GM19468 (cell line): ENCODE results near the gene HIPK3.
"Not testable (repeated sequence)": the region's sequence is repeated elsewhere in the genome, so short reads cannot be mapped to it uniquely, and the experiment has no call there.

Experiments
- ATAC-seq: cut with Tn5 transposase; IDR thresholded peaks from one replicate; pipeline ENCODE4 v1.9.1; 2021; ENCODE audit warnings: mild to moderate bottlenecking, moderate library complexity, moderate number of reproducible peaks; ENCODE audit not compliant: unreplicated experiment; ENCODE audit errors: extremely low read depth

The HIPK3 gene

DNA sequence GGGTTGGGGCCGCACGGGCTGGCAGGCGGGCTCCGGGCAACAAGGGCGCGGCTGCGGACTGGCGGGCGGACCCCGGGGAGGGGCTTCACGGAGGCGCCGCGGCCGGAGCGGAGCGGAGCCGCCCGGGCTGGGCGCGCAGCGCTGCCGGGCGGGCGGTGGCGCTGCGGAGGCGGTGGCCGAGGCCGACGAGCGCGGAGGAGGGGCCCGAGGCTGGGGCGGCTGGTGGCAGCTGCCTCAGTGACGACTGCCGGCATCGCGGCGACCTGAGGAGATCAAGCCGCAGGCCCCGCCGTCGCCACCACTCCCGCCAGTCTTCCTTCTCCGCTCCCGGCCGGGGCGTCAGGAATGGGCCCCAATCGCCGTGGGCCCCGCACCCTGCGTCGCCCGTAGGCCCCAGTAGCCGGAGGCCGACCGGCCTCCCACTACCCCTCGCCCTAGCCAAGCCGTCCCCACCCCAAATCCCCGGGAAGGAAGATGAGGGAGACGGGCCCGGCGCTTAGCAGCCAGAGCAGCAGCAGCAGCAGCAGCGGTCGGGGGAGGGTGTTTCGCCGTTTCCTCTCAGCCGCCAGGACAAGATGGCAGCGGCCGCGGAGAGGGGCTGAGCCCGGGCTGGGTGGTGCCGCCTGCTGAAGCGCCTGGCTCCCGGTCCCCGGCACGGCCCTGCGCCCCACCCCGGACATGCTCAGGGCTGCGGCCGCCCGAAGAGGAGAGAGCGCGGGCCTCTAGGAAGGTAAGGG is at the start of gene HIPK3:
Gene HIPK3 (plus strand): TSS at position 222 of the 737 bp plus-strand sequence.
- peak; percentile 79 for ATAC-seq

DNA sequence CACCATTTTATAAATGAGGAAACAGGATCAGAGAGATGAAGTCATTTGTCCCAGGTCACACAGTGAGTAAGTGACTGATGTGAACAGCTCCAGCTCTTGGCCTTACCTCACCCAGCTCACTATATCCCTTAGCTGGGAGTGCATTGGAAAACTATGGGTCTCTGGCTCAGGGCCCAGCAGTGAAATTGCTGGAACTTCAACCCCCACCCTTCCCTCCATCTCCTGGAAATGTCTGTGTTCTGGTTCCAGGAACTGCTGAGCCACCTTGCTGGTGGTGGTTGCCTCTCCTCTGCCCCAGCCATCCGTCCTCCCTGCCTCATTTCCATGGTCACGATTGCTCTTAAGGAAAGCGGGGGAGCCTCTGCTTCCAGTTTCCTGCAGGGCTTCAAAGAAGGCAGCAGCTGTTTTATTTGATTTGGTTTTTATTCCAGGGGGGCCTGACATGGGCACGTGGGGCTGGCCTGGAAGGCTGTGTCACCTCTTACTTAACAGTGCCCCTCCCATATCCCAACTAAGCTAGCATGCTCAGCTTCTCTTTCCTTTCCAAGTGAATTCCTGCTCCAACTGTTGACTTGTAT is 49.7 kb upstream of the HIPK3 start:
- no peak for ATAC-seq

DNA sequence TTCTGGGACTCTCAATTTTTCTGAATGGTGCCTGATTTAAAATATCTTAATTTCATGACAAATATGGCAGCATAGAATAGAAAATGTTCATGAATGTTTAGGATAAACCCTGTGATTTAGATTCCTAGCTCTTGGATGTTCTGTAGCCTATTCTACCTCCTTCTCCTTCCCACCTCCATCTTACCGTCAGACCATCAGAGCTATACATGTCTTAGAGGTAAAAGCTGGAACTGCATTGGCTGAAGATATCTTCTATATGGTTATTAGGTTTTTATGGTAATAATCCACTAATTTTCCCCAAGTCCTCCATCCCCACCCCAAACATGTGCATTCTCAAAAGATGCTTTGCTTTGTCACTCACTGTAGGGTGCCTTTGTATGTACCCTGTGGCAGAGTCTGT is 49.0 kb upstream of the HIPK3 start:
- ATAC-seq: no peak

GRCh38 chr11:33211153-33211552 is 46.0 kb upstream of the HIPK3 start:
- no peak for ATAC-seq

- ATAC-seq: no peak
Measured at GRCh38 chr11:33211580-33211979, 45.6 kb upstream of the HIPK3 start.

- ATAC-seq: no peak
Measured at GRCh38 chr11:33214187-33214586, 43.0 kb upstream of the HIPK3 start.

DNA sequence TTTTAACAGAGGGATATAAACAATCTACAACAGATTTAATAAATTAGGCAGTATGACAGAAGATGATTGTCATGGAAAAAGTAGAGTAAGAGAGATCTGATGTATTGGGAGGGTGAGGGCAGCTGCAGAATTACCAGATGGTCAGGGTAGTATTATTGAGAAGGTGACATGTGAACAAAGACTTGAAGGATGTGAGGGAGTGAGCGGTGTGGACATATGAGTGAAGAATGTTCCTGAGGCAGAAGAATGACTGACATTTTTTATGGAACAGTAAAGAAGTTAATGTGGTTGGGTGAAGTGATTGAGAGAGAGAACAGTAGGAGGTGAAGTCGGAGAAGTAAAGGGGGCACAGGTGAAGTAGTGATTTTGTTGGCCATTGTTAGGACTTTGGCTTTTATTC is 42.4 kb upstream of the HIPK3 start:
- no peak for ATAC-seq

DNA sequence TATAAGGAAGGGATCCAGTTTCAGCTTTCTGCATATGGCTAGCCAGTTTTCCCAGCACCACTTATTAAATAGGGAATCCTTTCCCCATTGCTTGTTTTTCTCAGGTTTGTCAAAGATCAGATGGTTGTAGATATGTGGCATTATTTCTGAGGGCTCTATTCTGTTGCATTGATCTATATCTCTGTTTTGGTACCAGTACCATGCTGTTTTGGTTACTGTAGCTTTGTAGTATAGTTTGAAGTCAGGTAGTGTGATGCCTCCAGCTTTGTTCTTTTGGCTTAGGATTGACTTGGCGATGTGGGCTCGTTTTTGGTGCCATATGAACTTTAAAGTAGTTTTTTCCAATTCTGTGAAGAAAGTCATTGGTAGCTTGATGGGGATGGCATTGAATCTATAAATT is 40.5 kb upstream of the HIPK3 start:
- ATAC-seq: not testable (repeated sequence)

- ATAC-seq: no peak
Measured at GRCh38 chr11:33222052-33222750, 35.0 kb upstream of the HIPK3 start.

- ATAC-seq: no peak
Measured at GRCh38 chr11:33225371-33225770, 31.8 kb upstream of the HIPK3 start.

- no peak for ATAC-seq
Measured at GRCh38 chr11:33227578-33228261, 29.5 kb upstream of the HIPK3 start.

DNA sequence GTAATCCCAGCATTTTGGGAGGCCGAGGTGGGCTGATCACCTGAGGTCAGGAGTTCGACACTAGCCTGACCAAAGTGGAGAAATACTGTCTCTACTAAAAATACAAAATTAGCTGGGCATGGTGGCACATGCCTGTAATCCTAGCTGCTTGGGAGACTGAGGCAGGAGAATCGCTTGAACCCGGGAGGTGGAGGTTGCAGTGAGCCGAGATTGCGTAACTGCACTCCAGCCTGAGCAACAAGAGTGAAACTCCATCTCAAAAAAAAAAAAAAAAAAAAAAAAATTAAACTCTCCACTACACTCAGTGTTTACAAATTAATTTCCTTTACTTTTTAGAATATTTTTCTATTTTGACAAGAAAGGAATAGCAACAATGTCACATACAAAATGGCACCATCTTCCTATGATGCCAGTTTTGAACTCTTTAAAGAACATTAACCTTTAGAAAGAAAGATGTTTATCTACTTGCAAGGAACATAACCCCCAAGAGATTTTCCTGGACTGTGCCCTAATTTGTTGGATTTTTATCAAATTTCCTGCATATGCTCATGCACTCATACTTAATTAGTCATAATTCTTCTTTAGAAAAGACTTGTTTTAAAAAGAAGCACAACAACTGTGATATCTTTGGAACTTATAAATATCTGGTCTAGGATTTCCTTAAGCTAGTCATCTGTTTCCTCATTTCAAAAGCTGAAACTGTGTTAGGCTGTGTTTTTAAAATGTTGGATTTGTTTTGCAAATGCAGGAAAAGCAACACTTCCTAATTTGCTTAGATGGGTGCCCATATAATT is 22.6 kb upstream of the HIPK3 start:
- no peak for ATAC-seq

DNA sequence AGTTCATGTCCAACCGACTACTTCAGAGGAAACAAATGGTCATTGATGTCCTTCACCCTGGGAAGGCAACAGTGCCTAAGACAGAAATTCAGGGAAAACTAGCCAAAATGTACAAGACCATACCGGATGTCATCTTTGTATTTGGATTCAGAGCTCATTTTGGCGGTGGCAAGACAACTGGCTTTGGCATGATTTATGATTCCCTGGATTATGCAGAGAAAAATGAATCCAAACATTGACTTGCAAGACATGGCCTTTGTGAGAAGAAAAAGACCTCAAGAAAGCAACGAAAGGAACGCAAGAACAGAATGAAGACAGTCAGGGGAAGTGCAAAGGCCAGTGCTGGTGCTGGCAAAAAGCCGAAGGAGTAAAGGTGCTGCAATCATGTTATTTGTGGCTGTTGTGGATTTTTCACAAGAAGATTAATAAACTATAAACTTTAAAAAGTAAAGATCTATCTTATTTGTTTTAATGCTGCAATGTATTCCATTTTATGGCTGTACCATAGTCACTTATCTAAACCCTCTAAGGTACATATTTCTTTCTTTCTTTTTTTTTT is 20.1 kb upstream of the HIPK3 start:
- ATAC-seq: no peak

DNA sequence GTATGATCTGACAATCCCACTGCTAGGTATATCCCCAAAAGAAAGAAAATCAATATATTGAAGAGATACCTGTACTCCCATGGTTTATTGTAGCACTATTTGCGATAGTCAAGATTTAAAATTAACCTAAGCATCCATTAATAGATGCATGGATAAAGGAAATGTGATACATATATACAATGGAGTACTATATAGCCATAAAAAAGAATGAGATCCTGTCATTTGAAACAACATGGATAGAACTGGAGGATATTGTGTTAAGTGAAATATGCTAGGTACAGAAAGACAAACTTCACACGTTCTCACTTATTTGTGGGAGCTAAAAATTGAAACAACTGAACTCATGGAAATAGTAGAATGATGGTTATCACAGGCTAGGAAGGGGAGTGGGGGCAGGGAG is 14.6 kb upstream of the HIPK3 start:
- ATAC-seq: no peak

GRCh38 chr11:33243654-33244053 is 13.5 kb upstream of the HIPK3 start:
- not testable (repeated sequence) for ATAC-seq

DNA sequence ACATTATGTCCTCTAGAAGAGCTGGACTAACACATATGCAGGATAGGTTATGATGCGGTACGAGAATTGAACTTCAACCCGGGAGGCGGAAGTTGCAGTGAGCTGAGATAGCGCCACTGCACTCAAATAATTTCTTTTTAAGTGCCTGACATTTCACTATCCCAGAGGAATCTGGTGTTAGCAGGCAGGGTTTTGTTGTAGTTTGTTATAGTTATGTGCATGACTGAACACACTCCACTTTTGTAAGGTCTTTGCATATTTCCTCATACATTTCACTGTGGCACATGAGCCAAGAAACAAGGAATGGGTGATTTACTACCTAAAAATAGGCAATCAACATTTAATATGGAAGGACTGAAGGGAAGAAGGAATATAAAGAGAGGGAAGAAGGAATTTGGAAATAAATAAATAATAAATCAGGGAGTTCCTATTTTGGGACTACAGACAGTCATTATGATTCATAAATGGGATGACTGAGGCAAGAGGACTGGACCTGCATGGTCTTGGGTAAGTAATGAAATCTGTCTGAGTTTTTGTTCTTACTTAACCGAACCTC is 8.7 kb upstream of the HIPK3 start:
- ATAC-seq: no peak

DNA sequence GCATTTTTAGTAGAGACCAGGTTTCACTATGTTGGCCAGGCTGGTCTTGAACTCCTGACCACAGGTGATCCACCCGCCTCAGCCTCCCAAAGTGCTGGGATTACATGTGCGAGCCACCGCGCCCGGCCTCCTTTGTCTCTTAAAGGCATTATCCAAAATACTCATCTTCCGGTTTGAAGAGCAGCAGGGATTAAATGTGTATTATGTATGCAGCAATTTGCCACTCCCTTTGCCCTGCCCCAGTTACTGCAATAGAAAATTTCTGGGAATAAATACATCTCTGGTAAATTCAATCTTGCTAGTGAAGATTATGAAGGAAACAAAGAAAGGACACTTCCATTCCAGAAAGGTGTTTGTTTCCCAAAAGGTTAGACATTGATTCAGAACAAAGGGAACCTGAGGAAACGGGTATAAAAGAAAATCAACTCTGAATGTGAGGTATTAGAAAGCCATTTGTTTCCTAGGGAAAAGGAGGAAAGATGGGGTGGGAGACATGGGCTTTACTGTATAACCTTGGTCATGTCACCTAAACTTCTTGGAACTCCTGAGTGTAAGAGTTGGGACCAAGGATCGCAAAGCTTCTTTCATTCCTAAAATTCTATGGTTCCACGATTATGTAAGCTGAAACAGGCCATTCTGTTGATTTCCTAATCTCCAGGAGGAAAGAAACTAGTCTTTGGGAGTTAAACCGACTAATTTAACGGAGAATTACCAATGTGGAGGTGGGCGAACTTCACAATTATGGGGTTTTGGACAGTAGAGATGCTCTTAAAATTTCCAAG is 959 bp upstream of the HIPK3 start:
- no peak for ATAC-seq

- no peak for ATAC-seq
Measured at GRCh38 chr11:33256813-33257159, 395 bp upstream of the HIPK3 start.
